ENCODE measurements around the gene MTCL3.
A peak's percentile ranks its signal among the peaks of the same experiment; 100 is the strongest.

MTCL3 gene

DNA sequence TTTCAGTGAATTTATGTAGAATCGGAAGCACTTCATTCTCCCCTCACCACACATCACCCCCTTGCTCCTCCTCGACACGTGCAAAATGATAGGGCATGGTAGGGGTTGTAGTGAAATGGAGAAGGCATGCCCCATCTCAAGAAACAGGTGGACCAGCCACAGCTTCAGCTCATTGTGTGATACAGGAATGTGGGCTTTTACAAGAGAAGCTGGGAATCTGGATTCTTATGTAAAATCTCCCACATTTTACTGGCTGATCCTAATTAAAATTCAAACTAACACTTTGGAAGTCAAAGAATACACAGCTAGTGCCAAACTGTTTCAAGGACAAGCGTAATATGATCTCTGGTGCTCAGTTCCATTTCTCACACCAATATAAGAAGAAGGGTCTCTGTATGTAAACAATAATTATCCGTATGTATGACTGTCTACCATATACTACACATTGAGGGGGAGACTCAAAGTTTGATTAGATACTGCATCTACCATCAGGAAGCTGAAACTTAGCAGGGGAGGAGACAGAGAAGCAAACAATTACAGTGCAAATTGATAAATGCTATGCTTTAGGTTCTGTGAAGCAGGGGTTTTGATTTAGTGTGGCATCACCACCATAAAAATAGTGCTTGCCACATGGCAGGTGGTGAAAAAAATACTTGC, 35.6 kb downstream of the MTCL3 start:
- TF ChIP-seq, protein P1, sequence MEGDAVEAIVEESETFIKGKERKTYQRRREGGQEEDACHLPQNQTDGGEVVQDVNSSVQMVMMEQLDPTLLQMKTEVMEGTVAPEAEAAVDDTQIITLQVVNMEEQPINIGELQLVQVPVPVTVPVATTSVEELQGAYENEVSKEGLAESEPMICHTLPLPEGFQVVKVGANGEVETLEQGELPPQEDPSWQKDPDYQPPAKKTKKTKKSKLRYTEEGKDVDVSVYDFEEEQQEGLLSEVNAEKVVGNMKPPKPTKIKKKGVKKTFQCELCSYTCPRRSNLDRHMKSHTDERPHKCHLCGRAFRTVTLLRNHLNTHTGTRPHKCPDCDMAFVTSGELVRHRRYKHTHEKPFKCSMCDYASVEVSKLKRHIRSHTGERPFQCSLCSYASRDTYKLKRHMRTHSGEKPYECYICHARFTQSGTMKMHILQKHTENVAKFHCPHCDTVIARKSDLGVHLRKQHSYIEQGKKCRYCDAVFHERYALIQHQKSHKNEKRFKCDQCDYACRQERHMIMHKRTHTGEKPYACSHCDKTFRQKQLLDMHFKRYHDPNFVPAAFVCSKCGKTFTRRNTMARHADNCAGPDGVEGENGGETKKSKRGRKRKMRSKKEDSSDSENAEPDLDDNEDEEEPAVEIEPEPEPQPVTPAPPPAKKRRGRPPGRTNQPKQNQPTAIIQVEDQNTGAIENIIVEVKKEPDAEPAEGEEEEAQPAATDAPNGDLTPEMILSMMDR (IDR thresholded peaks at IDR 0.05) = no peak
- TF ChIP-seq ZFX (IDR thresholded peaks at IDR 0.05; ENCODE audit: borderline replicate concordance) = no peak

DNA sequence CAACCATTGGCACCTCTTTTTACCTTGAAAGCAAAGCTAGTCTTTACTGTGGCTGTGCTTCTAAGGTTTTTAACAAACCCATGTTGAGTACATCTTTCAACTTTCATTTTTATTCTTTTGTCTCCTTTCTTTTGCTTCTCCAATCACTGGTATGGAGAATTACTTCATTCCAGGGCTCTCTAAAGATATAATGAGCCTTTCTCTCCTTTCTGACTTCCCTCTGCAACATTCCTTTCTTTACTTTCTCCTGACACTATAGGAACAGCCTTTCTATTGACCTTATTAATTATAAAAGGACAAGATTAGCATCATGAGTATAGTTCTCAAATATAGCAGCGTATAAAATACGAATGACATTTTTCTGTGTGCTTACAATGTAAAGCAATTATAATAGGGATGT, 36.8 kb downstream of the MTCL3 start:
- no peak for TF ChIP-seq ZFX (IDR thresholded peaks at IDR 0.05; ENCODE audit: borderline replicate concordance)
- TF ChIP-seq, protein P1 (IDR thresholded peaks at IDR 0.05) = no peak
- no peak overlapping the region for H3K27ac ChIP-seq

More for the DNA sequence above, 35.6 kb downstream of the MTCL3 start:
- H3K27ac ChIP-seq = no peak overlapping the region

DNA sequence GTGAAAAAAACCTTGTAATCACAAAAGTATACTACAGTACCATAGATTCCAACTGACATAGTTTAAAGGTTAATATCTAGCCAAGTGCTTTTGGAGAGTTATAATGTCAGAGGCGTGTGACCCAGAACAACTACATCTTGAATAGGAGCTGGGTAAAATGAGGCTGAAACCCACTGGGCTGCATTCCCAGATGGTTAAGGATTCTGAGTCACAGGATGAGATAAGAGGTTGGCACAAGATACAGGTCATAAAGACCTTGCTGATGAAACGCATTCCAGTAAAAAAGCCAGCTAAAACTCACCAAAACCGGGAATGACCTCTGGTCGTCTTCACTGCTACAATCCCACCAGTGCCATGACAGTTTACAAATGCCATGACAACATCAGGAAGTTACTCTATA, 37.5 kb downstream of the MTCL3 start:
- TF ChIP-seq, protein P1 (IDR thresholded peaks at IDR 0.05) = no peak
- TF ChIP-seq ZFX (IDR thresholded peaks at IDR 0.05; ENCODE audit: borderline replicate concordance) = no peak
- no peak overlapping the region for H3K27ac ChIP-seq

DNA sequence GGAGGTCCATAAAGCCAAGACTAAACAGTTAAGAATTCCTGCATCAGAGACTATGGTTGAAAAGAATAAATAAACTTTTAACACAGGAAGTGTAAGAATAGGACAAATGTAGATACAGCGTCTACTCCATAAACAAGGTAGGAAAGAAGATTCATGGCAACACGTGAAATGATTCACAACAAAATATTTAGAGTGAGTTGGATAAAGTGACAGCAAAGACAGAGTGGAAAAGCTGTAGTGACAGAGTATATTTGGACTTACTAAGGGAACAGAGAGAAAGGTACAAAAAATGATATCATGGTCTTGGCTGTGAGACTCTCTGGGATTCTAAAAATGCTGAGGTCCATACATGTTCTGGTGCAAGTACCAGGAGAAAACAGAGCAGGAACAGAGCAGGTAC, 38.0 kb downstream of the MTCL3 start:
- no peak for TF ChIP-seq ZFX (IDR thresholded peaks at IDR 0.05; ENCODE audit: borderline replicate concordance)
- TF ChIP-seq, protein P1 (IDR thresholded peaks at IDR 0.05) = no peak
- no peak overlapping the region for H3K27ac ChIP-seq

DNA sequence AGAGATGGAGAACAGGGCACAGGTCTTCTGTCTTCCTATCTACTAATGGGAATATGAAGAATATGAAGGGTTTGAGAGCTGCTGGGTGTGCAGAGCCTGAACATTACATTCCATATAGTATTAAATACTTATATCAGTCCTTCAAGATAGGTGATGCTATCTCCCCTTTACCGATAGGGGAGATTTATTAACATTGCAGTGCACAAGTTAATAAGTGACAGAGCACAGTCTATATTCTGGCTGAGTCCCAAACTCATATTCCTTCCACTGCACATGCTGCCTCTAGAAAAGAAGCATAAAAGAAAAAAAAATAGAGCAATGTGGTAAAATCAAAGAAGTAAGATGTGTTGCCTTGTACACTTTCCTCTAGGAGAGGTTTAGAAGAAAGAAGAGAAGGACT, 41.5 kb downstream of the MTCL3 start:
- H3K27ac ChIP-seq = no peak overlapping the region

DNA sequence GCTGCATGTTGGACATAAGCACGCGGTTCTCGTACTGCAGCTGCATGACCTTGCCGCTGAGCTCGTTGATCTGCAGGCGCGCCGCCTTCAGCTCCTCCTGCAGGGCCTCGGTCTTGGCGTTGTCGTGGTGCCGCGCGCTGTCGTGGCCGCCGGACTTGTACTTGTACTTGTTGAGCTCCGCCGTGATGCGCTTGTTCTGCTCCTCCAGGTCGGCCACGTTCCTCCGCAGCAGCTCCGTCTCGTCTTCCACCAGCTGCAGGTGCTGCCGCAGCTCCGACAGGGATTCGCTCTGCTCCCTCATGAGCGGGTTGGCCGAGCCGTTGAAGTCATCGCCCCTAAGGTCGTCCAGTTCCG, 43.3 kb downstream of the MTCL3 start:
- H3K27ac ChIP-seq = no peak overlapping the region
- TF ChIP-seq, protein P1 (IDR thresholded peaks at IDR 0.05) = no peak
- TF ChIP-seq ZFX (IDR thresholded peaks at IDR 0.05; ENCODE audit: borderline replicate concordance) = no peak

More for the DNA sequence above, 41.5 kb downstream of the MTCL3 start:
- no peak for TF ChIP-seq ZFX (IDR thresholded peaks at IDR 0.05; ENCODE audit: borderline replicate concordance)
- TF ChIP-seq, protein P1 (IDR thresholded peaks at IDR 0.05) = peak; percentile 11; the same call in 1 of the 2 replicates

DNA sequence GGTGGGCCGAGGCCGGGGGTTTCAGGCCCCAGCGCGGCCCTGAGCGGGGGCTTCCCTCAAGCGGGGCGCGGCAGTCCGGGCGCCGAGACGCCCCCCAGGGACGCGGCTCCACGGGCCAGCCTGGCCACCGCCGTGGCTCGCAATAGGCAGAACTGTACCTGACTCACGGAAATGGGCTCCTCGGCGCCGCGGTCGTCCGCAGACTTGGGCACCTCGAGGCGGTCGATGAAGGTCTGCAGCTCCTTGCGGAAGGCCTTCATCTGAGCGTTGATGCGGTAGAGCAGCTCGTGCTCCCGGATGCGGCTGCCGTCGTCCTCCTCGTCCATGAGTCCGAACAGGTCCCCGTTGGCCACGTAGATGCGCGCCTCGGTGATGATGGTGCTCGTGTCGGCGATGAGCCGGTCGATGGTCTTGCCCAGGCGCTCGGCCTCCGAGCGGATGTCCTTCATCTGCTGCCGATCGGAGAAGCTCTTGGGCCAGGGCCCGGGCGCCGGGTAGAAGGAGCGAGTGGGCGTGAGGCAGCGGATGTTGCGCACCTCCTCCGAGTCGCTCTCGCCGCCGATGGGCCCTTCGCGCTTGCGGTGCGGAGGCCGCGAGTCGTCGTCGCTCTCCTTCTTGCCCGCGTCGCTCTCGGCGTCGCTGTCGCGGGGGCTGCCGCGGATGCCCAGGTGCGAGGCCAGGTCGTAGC, 43.9 kb downstream of the MTCL3 start:
- no peak overlapping the region for H3K27ac ChIP-seq
- TF ChIP-seq, protein P1 (IDR thresholded peaks at IDR 0.05) = no peak
- TF ChIP-seq ZFX (IDR thresholded peaks at IDR 0.05; ENCODE audit: borderline replicate concordance) = no peak
